SK-MEL-5 (cell line): ENCODE results near the gene KRT83. TPM values are rescaled to one million over a fixed set of nuclear protein-coding genes. Genes with fewer than 3 reads are reported as not detected.
"Not testable (repeated sequence)": the region's sequence is repeated elsewhere in the genome, so short reads cannot be mapped to it uniquely, and the experiment has no call there.

ENCODE experiments used
- DNase-seq: peaks from one replicate; pipeline ENCODE4 v3.0.0-alpha.2; 2016; ENCODE audit warnings: low read depth, low spot score
- in situ Hi-C: cut with HindIII; loops from 2 replicates; pipeline ENCODE4 v1.10.0; 2016; ENCODE audit warnings: low sequenced_read_pairs, high pct_unique_total_duplicates, low pct_unique_long_range_greater_than_20kb
- total RNA-seq: library from RNA; depleted of rRNA; stranded (reverse); fragments of >200 nt; shearing (Covaris generic); gene quantifications from 2 replicates; pipeline ENCODE4 v1.2.3, GENCODE V29; 2014

Gene KRT83
- total RNA-seq, 1 experiment from 2014 or later = not detected

DNA sequence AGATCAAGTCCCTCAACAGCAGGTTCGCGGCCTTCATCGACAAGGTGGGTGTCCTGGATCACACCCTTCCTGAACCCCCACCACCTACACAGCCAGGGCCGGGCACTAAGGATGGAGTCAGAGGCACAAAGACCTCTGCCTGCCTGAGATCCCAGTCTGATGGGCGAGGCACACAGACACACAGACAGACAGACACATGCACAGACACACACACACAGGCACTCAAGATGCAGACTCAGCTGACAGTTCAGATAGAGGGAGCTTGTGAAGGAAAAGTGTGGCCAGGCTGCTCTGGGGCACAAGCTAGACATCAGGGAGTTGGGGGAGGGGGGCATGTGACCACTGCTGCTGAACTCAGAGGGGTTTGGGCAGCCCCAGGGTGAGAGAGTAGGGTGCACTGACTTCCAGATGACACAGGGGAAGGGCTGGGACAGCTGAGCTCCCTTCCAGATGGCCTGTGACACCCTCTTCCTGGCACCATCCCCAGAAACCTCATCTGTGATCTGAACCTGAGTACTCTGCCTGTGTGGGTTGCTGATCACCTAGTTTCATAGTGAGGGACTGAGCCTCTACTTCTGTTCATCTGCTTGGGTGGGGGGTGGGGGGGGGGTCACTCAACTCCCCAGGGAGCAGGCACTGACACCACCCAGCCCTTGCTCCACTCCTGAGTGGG, 18.8 kb downstream of the KRT83 start:
- DNase-seq, in situ Hi-C loops: not testable (repeated sequence)

DNA sequence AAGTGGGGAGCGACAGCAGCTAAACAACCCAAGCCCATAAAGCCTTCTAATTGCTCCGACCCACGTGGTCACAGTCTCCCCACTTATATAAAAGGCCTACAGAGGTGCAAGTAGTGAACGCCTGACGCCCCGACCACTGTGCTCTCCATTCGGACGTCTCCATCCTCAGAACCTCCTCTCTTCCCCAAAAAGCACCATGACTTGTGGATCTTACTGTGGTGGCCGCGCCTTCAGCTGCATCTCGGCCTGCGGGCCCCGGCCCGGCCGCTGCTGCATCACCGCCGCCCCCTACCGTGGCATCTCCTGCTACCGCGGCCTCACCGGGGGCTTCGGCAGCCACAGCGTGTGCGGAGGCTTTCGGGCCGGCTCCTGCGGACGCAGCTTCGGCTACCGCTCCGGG, 19.5 kb downstream of the KRT83 start:
- DNase-seq, in situ Hi-C loops: not testable (repeated sequence)

DNA sequence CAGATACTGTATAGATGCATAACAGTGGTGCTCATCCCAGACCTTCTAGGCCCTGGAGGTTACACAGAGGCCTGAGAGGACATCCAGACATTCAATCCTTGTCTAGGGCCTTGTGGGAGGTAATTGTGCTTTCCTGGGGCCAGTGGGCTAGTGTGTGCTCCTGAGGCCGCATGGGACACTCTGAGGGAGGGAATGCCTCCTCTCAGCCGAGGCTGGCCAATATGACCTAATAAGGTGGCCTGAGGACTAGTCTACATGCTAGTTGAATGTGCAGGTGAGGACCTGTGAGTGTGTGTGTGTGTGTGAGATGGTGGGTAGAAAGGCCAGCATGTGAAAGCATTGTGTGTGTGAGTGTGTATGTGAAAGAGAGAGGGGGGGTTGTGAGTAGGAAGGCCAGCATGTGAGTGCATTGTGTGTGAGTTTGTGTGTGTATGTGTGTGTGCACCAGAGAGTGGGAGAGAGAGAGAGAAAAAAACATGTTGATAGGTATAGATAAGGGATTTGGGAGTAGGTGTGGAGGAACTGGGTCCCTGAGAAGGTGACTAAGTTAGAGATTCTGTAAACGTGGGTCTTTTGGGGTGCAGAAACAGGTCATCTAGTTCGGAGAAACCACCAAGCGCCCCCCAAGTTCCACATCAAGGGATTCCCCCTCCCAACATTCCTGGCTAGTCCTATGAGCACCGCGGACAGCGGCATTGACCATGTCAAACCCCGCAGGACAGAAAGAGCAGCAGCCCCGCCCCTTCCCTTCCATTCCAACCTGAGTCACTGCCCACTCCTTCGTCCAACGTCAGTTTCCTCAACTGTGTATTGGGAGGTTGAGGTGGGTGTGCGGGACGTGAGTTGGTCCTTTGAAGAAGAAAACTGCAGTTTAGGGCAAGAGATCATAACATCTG, 20.2 kb downstream of the KRT83 start:
- DNase-seq = no peak
- in situ Hi-C loops = no loop called here

DNA sequence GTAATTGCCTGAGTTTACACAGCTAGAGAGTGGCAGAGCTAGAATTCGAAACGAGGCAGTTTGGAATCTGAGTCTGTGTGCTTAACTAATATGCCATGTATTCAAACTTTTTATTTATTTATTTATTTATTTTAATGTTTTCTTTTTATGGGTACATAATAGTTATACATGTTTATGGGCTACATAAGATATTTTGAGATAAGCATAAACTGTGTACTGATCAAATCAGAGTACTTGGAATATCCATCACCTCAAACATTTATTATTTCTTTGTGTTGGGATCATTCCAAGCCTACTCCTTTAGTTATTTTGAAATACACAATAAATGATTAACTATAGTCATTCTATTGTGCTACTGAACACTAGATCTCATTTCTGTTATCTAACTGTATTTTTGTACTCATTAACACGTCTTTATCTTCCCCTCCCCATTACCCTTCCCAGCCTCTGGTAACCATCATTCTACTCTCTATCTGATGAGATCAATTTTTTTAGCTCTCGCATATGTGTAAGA, 22.5 kb downstream of the KRT83 start:
- no peak for DNase-seq
- in situ Hi-C loops = no loop called here

DNA sequence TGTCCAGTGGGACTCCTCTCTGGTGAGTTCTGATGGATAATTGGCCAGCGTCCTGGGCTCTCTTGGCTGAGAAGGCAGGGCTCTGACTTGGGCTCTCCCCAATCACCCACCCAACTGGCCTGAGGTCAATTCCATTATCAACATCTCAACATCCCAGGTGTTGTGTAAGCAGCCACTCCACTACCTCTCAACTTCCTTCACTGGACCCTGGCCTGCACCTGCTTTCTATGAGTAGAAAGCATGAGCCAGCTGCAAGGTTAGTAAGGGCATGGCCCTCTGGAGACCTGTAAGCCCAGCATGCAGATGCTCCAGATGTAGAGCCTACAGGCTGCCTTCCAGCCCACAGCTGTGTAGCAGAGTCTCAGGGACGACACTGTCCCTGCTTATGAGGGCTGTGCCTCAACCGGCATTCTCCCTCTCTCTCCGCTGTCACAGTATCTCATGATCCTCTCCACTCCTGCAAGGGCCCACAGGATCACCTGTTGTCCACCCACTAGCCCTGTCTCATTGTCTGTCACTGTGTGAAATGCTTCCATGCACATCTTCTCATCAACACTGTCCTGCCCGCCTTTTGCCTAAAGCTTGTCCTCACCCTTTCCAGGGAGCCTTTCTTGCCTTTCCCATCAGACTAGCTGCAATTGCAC, 24.5 kb downstream of the KRT83 start:
- DNase-seq = no peak
- in situ Hi-C loops = no loop called here

DNA sequence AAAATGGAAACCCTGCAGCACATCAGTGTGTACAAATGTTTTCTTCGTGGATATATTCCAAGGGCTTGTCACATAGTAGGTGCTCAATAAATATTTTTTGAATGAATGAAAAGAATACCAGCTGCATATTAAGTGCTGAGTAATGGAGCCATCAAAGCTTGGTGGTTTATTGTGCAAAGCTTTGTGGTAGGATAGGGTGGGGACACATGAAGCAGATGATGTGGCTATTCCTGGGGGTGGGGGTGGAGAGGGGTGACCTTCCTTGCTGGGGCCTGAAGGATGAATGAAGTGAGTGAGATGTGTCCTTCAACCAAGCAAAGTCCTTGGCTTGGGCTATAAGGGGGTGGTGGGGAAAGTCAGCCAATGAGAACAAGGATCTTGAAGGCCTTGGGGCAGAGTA, 25.5 kb downstream of the KRT83 start:
- in situ Hi-C loops = no loop called here
- DNase-seq = no peak

DNA sequence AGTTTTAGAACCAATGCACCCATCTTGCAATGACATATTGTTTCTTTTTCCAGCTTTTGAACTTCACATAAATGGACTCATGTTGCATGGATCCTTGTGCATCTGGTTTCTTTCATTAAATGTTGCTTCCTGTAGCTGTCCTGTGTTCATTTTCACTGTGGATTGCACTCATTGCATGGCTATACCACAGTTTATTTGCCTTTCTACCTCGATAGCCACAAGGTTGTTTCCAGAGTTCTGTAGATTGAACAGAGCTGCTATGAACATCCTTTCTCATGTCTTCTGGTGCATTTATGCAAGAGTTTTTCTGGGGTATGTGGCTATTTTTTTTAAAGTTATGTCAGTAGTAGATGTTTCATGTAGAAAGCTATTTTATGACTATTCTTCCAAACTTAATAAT, 26.4 kb downstream of the KRT83 start:
- no peak for DNase-seq
- in situ Hi-C loops = no loop called here

DNA sequence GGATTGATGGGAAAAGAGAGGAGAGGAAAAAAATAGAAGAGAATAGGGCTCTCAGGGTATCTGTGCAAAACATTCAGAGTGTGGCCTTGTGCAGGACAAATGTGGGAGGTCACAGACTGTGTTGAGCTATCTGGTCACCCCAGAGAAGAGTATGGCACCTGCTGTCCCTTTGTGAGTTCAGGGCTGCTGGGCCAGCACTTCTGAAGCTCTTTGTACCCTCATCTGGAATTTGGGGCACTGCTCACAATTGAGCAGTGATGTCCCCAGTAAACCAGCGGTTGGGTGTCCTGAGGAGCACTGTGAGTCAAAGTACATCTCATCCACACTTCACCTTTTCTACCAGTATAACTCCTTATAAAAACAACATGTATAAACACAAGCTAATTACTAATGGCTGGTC, 27.3 kb downstream of the KRT83 start:
- in situ Hi-C loops = no loop called here
- no peak for DNase-seq

DNA sequence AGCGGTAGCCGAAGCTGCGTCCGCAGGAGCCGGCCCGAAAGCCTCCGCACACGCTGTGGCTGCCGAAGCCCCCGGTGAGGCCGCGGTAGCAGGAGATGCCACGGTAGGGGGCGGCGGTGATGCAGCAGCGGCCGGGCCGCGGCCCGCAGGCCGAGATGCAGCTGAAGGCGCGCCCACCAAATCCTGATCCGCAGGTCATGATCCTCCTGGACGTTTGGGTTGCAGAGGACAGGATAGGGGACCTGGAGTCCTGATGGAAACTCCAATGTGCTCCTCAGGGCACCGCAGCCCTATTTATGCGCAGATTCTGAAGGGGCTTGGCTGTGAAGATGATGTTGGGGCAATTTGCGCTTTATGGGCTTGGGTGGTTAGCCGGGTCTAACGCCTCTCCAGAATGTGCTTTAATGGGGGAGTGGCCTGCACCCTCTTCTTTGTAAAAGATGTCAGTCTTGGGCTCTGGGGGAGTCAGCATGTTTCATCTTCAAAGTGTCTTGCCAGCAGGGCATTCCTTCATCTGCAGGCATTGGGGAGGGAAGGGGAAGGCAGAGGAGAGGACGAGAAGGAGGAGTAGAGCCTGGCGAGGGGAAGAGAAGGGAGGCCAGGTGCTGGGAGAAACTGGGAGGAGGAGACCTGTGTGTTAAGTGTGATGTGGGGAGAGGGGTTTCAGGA, 29.8 kb downstream of the KRT83 start, which contains the start of gene KRT81:
TSS of gene KRT81 (minus strand) at position 268 of the 669 bp plus-strand sequence. CDS start at position 199, 69 bp downstream.
- no peak for DNase-seq
- in situ Hi-C loops = no loop called here

DNA sequence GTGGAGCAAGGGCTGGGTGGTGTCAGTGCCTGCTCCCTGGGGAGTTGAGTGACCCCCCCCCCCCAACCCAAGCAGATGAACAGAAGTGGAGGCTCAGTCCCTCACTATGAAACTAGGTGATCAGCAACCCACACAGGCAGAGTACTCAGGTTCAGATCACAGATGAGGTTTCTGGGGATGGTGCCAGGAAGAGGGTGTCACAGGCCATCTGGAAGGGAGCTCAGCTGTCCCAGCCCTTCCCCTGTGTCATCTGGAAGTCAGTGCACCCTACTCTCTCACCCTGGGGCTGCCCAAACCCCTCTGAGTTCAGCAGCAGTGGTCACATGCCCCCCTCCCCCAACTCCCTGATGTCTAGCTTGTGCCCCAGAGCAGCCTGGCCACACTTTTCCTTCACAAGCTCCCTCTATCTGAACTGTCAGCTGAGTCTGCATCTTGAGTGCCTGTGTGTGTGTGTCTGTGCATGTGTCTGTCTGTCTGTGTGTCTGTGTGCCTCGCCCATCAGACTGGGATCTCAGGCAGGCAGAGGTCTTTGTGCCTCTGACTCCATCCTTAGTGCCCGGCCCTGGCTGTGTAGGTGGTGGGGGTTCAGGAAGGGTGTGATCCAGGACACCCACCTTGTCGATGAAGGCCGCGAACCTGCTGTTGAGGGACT, 30.6 kb downstream of the KRT83 start:
- in situ Hi-C loops, DNase-seq: not testable (repeated sequence)

DNA sequence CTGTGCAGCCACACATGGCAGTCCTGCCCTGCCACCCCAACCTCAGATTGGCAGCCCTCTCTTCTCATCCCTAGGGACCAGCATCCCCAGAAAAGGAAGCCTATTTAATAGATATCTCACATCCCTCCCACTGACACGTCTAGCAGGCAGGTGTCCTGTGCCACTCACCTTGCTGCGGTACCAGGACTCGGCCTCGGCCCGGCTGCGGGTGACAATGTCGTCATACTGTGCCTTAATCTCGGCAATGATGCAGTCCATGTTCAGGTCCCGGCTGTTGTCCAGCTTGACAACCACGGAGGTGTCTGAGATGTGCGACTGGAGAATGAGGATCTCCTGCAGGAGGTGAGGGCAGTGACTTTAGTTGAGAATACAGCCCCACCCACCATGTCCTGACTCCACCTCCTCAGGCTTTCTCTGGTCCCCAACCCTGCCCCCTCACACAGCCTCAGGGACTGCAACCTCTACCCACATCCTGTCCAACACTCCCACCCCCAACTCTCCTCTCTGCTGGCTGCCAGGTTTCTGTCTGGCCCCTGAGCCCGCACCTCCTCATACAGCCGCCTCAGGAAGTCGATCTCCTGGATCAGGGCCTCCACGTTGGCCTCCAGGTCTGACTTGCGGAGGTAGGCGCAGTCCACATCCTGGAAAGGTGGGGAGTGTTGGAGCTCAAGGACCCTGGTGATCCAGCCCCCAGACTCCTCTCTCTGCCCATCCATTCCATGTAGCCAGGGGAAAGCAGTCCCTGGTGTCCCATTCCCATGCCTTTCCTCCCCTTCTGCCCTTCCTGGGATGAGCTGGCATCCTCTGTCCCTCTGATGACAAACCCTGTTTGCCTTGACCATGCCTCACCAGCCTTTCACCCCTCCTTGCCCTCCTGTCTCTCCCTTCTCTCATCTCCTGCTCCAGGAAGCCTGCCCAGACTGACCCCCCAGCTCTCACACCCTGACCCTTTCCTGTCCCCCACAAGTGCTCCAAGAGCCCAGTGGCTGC, 33.1 kb downstream of the KRT83 start:
- in situ Hi-C loops, DNase-seq: not testable (repeated sequence)

DNA sequence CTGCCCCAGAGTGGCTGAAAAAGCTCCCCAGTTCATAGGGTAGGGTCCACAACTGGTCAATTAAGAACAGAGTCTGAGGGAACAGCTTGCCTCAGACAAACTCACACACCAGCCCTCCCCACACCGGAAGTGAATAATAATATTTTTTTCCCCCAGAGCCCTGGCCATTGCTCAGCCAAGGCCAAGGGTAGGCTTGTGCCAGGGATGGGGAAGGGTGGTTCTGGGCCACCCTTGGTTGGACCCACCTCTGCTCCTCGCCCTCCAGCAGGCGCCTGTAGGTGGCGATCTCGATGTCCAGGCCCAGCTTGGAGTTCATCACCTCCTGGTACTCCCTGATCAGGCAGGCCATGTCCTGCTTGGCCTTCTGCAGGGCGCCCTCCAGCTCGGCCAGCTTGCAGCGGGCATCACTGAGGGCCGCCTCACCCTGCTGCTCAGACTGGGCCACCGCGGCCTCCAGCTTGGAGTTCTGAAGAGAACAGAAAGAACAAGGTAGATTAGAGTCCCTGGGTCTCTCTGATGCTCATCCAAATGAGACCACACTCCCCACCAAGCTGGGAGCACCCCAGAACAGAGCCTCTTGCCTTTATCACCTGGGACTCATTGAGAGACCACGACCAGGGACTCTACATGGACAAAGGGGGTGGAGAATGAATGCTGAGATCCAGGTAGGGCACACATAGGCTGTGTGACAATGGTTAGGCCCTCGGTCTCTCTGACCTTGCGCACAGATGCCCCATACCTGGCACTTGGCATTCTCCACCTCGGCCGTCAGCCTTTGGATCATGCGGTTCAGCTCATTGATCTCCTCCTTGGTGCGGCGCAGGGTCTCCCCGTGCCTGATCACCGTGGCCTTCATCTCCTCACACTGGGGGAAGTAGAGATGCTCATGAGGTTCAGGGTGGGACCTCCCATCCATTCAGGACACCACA, 34.1 kb downstream of the KRT83 start:
- DNase-seq, in situ Hi-C loops: not testable (repeated sequence)

DNA sequence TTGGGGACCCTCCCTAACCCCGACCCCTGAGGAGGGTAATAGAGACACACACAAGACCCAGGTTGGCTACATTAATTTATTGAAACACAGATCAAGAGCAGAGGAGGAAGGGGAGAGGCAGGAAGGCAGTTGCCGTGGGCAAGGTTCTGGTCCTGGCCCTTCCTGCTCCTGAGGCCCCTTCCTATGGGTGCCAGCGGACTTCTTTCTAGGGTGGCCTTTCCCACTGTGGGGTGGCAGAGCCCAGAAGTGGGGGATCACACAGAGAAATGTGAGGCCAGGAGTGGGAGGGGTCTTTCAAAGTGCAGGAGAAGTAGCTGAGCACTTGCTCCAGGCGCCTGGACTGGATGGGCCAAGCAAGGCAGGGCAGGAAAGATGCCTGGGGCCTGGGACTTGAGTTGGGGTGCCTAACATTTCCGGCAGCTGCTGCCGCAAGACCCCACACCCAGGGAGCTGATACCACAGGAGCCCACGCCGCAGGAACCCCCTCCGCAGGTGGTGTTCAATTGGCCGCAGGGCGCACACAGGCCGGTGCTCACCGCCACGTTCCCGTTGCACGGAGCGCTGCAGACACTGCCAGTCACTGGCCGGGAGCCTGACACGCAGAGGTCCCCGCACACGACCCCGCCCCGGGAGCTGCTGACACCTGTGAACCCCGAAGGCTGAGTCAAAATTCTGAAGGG, 35.2 kb downstream of the KRT83 start:
- in situ Hi-C loops = no loop called here
- no peak for DNase-seq

DNA sequence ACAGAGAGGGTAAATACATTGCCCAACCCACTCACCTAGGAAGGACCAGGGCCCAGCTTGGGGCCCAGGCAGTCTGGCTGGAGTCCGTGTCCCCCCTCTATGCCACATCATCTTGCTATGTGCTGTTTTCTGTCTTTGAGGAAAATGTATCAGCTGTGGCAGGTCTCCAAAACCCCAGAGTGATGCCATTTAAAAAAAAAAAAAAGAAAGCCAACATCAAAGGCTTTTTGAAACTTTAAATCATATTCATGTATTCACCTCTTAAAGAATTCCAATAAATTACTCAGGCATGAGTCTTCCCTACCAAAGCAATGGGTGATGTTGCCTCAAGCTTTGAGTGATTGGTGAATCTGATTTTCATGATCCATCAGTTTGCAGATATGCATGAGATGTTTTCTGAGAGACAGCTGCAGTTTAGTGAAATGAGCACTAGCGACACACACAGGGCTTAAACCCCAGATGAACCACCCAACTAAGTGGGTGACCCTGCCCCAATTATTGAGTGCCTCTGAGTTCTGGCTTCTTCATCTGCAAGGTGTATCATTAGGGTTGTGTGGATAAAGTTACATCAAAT, 35.9 kb downstream of the KRT83 start:
- DNase-seq = no peak

More for the DNA sequence above, 35.9 kb downstream of the KRT83 start:
- in situ Hi-C loops = no loop called here
